K562 (cell line): ENCODE data around the gene FDX2. TPM values are rescaled to one million over a fixed set of nuclear protein-coding genes. Genes with fewer than 3 reads are reported as not detected.

Source experiments
- FOXA3 ChIP-seq, 2 experiments: fragments of 450-650 bp in 1 of 2; sonication (generic) in 1 of 2; formaldehyde crosslinking; IDR thresholded peaks in 1 of 2; conservative IDR thresholded peaks in 1 of 2; 2 replicates each; pipeline versions ENCODE4 v1.4.0 to v1.8.0; 2020 to 2022; ENCODE audit warnings: mild to moderate bottlenecking in 2 of 2, missing genetic modification reagents in 1 of 2
- GATAD2A ChIP-seq: fragments of 450-650 bp; IDR thresholded peaks from 2 replicates; pipeline ENCODE4 v1.6.1; 2017
- GMEB1 ChIP-seq: fragments of 250-450 bp; sonication (Bioruptor Pico); IDR thresholded peaks from 2 replicates; pipeline ENCODE4 v1.4.0; 2020; ENCODE audit warnings: mild to moderate bottlenecking
- HEY1 ChIP-seq: fragments of 250-450 bp; sonication (Bioruptor Pico); IDR thresholded peaks from 2 replicates; pipeline ENCODE4 v1.5.0; 2020; ENCODE audit warnings: mild to moderate bottlenecking, moderate library complexity, borderline replicate concordance
- KAT7 ChIP-seq: sonication (generic); formaldehyde crosslinking; IDR thresholded peaks from 2 replicates; pipeline ENCODE4 v1.8.0; 2022; ENCODE audit warnings: missing genetic modification reagents, mild to moderate bottlenecking, borderline replicate concordance
- MYBL2 ChIP-seq, 2 experiments: fragments of 450-650 bp in 1 of 2; sonication (generic) in 1 of 2; formaldehyde crosslinking in 1 of 2; IDR thresholded peaks; 2 replicates each; pipeline versions ENCODE4 v1.6.1 to v1.8.1; 2017 to 2022; ENCODE audit warnings: borderline replicate concordance in 1 of 2, inconsistent platforms in 1 of 2, low read depth in 1 of 2, mild to moderate bottlenecking in 1 of 2, missing genetic modification reagents in 1 of 2, moderate library complexity in 1 of 2
- NR2C1 ChIP-seq, 2 experiments: fragments of 450-650 bp; IDR thresholded peaks; 2 replicates each; pipeline ENCODE4 v1.6.1; 2017; ENCODE audit warnings: mild to moderate bottlenecking in 2 of 2, antibody characterized with exemption in 1 of 2, inconsistent platforms in 1 of 2, missing compliant biosample characterization in 1 of 2, missing genetic modification characterization in 1 of 2
- PHF21A ChIP-seq: fragments of 450-650 bp; IDR thresholded peaks from 2 replicates; pipeline ENCODE4 v1.6.1; 2017; ENCODE audit warnings: low read depth, borderline replicate concordance
- PYGO2 ChIP-seq: fragments of 450-650 bp; IDR thresholded peaks from 2 replicates; pipeline ENCODE4 v1.6.1; 2016; ENCODE audit warnings: mild to moderate bottlenecking, missing genetic modification characterization, moderate library complexity, missing compliant biosample characterization
- RNF219 ChIP-seq: fragments of 250-450 bp; sonication (Bioruptor Pico); IDR thresholded peaks from 2 replicates; pipeline ENCODE4 v1.5.0; 2022; ENCODE audit warnings: mild to moderate bottlenecking
- SREBF2 ChIP-seq: sonication (generic); formaldehyde crosslinking; IDR thresholded peaks from 2 replicates; pipeline ENCODE4 v1.4.0; 2020; ENCODE audit warnings: mild to moderate bottlenecking, missing genetic modification reagents
- SRSF3 ChIP-seq: fragments of 200-400 bp; formaldehyde crosslinking; IDR thresholded peaks from 2 replicates; pipeline ENCODE4 v1.6.1; 2016; ENCODE audit warnings: mild to moderate bottlenecking, low read length, moderate library complexity; ENCODE audit not compliant: insufficient read depth
- STAT5B ChIP-seq: fragments of 250-450 bp; sonication (Bioruptor Pico); IDR thresholded peaks from 2 replicates; pipeline ENCODE4 v1.8.0; 2021; ENCODE audit warnings: mild to moderate bottlenecking, inconsistent platforms
- TAF9B ChIP-seq: fragments of 450-650 bp; IDR thresholded peaks from 2 replicates; pipeline ENCODE4 v1.6.1; 2018; ENCODE audit warnings: mild to moderate bottlenecking; ENCODE audit not compliant: partially characterized antibody
- ZBTB2 ChIP-seq: fragments of 450-650 bp; IDR thresholded peaks from 2 replicates; pipeline ENCODE4 v1.6.1; 2016; ENCODE audit warnings: antibody characterized with exemption
- ZC3H11A ChIP-seq: IDR thresholded peaks from 2 replicates; pipeline ENCODE4 v1.6.1; 2012; ENCODE audit warnings: low read depth, low read length, improper control_type of control experiment
- ZFP30 ChIP-seq: fragments of 250-450 bp; sonication (Bioruptor Pico); IDR thresholded peaks from 2 replicates; pipeline ENCODE4 v1.8.0; 2022; ENCODE audit warnings: moderate library complexity, mild to moderate bottlenecking, inconsistent platforms, borderline replicate concordance
- ZFX ChIP-seq: sonication (generic); formaldehyde crosslinking; IDR thresholded peaks from 2 replicates; pipeline ENCODE4 v1.8.0; 2022; ENCODE audit warnings: mild to moderate bottlenecking, missing genetic modification reagents, moderate library complexity
- ZNF224 ChIP-seq: sonication (generic); formaldehyde crosslinking; IDR thresholded peaks from 2 replicates; pipeline ENCODE4 v1.8.0; 2022; ENCODE audit warnings: mild to moderate bottlenecking, missing genetic modification reagents
- ZNF408 ChIP-seq: fragments of 250-450 bp; sonication (Bioruptor Pico); IDR thresholded peaks from 2 replicates; pipeline ENCODE4 v1.4.0; 2020; ENCODE audit warnings: low read depth, mild to moderate bottlenecking, moderate library complexity
- ZNF444 ChIP-seq: fragments of 250-450 bp; sonication (Bioruptor Pico); IDR thresholded peaks from 2 replicates; pipeline ENCODE4 v1.4.0; 2020; ENCODE audit warnings: mild to moderate bottlenecking, moderate library complexity
- ZNF584 ChIP-seq: fragments of 200-800 bp; sonication (Bioruptor generic); IDR thresholded peaks from 2 replicates; pipeline ENCODE4 v1.6.1; 2016; ENCODE audit warnings: low read depth, mild to moderate bottlenecking, missing genetic modification characterization, missing compliant biosample characterization
- polyA plus RNA-seq, 8 experiments: library from polyadenylated mRNA; depleted of rRNA in 4 of 8; stranded (reverse) in 5 of 8; unstranded in 3 of 8; fragments of >200 nt; fragmentation: Nextera tagmentation in 2 of 8; fragmentation: Illumina TruSeq in 1 of 8; extraction: Ambion mirVana in 2 of 8; extraction: Trizol in 1 of 8; gene quantifications; 2 replicates each; pipeline versions ENCODE4 v1.2.1 to v1.2.3, GENCODE V29; 2011 to 2014; ENCODE audit warnings: inconsistent platforms in 1 of 8, missing spikeins in 1 of 8
- total RNA-seq, 7 experiments: library from RNA; depleted of rRNA in 6 of 7; stranded (reverse); fragments of >200 nt in 6 of 7; fragmentation: Illumina TruSeq in 2 of 7; extraction: Trizol in 2 of 7; gene quantifications; 2 replicates each; pipeline versions ENCODE4 v1.2.1 to v1.2.3, GENCODE V29; 2011 to 2021; ENCODE audit warnings: low replicate concordance in 1 of 7

The FDX2 gene
- total and polyA plus RNA-seq, 9 of the 15 experiments (the other 6 are each of a cell fraction or from before 2014, with no cell fraction given), result 2.5 to 49.8 (median 29.7) TPM

GRCh38 chr19:10299545-10300458 lies 16.0 kb downstream of the FDX2 start (continued):
- TF ChIP-seq ZFX (CRISPR knock-in tag) (peak; percentile 94), ZNF444 (CRISPR knock-in tag) (no peak), PYGO2 (tag) (no peak), ZC3H11A (no peak), ZNF224 (no peak), HEY1 (no peak), SREBF2 (CRISPR knock-in tag) (no peak), RNF219 (no peak), ZNF408 (CRISPR knock-in tag) (no peak), TAF9B (no peak), SRSF3 (no peak), MYBL2 (IDR thresholded peaks at IDR 0.05; ENCODE audit: low read depth) (no peak), MYBL2 (CRISPR knock-in tag; IDR thresholded peaks at IDR 0.05; ENCODE audit: borderline replicate concordance) (no peak), KAT7 (CRISPR knock-in tag) (no peak), FOXA3 (CRISPR knock-in tag; conservative IDR thresholded peaks at IDR 0.05 in 1 of 2, IDR thresholded peaks at IDR 0.05 in 1 of 2) (no peak), PHF21A (peak; percentile 71; the same call in 1 of the 2 replicates), GATAD2A (peak; percentile 93; the same call in 1 of the 2 replicates), ZNF584 (CRISPR knock-in tag) (peak; percentile 72; the same call in 1 of the 2 replicates), ZFP30 (CRISPR knock-in tag) (no peak), NR2C1 (IDR thresholded peaks at IDR 0.05) (peak; percentile 65; the same call in 1 of the 2 replicates), NR2C1 (tag; IDR thresholded peaks at IDR 0.05) (peak; percentile 46), ZBTB2 (peak; percentile 86), STAT5B (no peak), GMEB1 (CRISPR knock-in tag) (0 out of 2 replicates have a peak, but pooled peaks have one; percentile 17)
